Inflammatory macrophage treated with lipopolysaccharide for 1 hour (primary cell): ENCODE measurements around the gene CAMK2A.
"Not testable (repeated sequence)": the region's sequence is repeated elsewhere in the genome, so short reads cannot be mapped to it uniquely, and the experiment has no call there.

Experiments
- DNase-seq, 2 donors: peaks; one replicate each; pipeline ENCODE4 v3.0.0-alpha.2; 2020 to 2022

CAMK2A gene

DNA sequence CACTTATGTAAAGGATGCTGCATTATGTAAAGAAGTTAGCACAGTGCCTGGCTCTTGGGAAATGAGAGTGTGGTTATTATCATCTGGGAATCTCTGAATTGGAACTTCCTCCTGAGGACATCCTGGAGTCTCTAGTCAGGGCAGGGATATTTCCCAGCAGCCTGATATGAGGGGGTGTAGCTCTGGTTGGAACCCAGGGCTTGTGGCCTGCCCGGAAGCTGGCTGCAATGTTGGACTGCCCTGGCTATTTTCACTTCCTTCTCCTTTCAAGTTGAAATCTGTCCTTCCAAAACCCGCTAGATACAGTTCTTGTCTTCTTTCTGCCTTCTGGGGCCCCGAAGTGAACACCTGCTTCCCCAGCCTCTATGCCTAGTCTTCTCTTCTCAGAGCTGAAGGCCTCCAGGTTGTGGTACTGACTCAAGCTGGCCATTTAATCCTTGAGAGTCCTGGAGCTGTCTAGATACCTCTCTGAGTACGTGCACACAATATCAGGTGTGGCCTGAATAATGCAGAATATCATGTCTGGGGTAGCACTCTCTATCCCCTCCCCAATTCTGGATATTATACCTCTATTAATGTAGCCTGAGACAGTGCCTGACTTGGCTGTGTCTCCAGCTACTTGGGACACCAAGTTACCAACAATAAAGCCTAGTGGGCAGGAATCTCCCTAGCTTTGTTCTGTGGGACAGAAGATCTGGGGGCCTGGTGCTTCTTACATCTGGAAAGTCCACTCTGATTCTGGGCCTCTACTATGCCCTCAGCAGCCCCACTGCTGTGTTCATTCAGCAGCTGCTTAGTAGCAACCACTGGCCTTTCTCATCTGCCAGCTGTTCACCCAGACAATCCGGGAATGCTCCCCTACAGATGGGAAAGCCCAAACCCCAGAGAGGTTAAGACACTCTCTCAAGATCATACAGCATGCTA is 54.7 kb downstream of the CAMK2A start:
- DNase-seq, result peak; percentile 93 to 98

DNA sequence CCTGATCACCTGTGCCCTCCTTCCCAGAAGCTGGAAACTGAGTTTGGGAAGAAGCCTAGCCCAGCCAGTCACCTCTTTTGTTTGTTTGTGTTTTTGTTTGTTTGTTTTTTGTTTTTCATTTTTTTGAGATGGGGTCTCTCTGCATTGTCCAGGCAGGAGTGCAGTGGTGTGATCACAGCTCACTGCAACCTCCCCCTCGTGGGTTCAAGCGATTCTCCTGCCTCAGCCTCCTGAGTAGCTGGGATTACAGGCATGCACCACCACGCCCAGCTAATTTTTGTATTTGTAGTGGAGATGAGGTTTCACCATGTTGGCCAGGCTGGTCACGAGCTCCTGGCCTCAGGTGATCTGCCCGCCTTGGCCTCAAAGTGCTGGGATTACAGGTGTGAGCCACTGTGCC is 55.9 kb downstream of the CAMK2A start:
- not testable (repeated sequence) for DNase-seq

DNA sequence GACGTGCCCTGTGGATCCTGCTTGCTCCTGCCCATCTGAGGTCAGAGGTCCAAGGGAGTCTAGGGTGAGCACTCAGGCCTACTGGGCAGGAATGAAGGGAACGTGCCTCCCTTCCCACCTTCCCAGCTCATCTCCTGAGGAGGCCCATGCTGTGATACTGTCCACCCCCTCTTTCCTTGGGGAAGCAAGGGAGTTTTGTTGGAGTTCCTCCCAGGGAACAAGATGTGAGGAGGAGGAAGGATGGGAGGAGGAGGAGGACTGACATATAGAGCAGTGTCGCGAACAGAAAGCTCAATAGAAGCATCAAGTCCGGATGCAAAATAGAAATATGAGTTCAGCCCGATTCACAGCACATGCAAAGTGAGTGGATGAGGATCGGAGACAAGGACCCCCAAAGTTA is 58.7 kb downstream of the CAMK2A start:
- DNase-seq, result no peak

DNA sequence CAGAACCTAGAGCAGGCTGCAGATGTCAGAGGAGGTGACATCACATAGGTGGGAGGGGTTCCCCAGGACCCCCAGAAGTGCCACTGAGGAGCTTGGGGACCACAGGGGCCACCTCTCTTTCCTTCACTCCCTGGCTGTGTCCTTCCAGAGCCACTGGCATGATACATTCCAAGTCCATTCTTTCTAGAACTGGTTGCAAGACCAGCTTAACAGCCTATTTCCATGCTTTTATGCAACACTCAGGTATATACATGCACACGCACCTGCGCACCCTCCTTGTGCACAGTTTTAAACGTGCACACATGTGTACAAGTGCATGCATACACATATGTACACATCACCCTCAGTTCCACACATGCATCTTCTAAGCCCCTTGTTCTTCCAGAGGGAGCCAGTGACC is 60.0 kb downstream of the CAMK2A start:
- DNase-seq, result no peak

DNA sequence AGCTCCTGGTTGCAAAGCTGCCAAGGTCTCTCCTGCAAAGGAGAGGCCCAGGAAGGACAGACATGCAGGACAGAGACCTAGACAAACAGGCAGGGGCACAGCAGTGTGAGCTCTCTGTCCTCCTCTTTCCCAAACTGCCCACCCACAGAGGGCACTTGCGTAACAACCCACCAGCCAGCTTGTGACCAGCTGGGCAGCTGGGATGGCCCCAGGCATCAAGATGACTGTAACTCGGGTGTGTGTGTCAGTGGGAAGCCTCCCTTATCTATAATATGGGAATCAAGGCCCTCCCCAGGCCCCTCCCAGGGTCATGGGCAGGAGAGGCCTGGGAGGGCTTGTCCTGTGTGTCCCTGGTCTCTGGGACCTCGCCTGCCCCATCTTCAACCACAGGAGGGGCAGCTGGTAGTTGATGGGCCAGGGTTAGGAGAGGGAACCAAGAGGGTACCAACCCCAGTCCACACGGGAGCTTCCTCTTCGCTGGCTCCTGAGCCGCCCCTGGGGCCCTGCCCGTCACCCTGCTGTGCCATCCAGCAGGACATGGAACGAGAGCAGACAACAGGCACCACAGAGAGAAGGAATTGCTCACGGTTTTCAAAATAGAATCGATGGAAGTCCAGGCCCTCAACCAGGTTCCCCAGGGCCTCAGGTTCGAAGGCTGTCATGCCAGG is 61.8 kb downstream of the CAMK2A start:
- DNase-seq, result peak; percentile 68 to 92

DNA sequence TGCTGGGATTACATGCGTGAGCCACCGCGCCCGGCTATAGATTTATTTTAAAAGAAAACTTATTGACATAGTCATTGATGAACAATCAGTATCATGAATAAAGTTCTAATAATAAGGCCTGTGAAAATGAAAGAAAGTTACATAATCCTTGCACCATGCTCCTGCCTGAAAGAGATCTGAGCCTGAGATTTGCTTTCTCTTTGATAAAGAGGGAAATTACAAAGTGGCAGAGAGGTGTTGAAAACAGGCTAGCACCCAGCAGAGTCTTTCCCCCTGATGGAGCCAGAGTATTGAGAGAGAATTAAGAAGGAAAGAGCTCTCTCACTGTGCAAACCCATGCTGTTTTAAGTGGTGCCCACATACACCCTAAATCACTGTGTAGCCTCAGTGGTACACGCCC is 62.5 kb downstream of the CAMK2A start:
- DNase-seq, result peak; percentile 43 to 75

DNA sequence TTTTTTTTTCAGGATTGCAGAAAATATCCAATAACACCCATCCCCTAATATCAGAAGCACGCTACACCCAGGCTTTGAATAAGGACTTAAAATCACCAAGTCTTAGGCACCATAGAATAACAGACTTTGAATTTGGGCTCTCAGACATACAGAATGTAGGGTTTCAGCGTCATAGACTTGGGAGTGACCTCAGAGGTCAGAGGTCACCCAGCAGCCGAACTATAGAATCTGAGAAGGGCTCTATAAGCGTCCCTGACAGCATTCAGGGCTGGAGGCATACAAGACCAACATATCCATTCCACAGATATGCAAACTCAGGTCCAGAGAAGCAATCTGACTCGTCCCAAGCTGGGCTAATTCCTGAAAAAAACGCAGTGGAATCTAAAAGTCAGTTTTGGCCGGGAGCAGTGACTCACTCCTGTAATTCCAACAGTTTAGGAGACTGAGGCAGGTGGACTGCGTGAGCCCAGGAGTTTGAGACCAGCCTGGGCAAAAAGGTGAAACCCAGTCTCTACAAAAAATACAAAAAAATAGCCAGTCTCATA is 65.0 kb downstream of the CAMK2A start:
- no peak for DNase-seq

DNA sequence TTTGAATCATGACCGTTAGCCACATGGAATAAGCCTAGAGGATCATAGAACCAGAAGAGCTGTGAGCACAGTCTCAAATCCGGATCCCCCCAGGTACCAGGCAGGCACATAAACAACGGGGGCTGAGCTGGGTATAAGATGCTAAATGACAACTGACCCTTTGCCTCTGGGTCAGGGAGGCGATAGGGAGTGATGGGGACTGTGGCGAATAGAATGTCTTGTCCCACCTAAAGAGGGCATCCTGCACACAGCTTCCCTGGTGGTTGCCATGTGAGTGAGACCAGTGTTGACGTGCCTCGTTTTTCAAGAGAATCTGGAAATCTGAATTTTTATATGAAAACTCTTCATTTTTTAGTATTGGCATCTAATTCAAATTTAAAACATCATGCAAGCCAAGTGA is 66.1 kb downstream of the CAMK2A start:
- DNase-seq, result no peak

DNA sequence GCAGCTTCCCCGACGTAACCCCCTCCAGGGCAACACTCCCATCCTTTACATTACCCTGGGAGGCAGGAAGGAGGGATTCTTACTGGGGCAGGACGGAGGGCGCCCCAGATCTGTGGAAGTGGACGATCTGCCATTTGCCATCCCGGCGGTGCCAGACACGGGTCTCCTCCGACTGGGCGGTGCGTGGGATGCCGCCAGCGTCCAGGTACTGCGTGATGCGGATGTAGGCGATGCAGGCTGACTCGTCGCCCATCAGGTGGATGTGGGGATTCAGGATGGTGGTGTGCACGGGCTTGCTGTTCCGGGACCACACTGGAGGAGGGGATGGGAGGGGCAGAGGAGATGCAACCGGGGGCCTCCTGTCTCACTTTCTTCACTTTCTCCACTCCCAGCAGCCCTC is 66.7 kb downstream of the CAMK2A start:
- DNase-seq, result no peak

DNA sequence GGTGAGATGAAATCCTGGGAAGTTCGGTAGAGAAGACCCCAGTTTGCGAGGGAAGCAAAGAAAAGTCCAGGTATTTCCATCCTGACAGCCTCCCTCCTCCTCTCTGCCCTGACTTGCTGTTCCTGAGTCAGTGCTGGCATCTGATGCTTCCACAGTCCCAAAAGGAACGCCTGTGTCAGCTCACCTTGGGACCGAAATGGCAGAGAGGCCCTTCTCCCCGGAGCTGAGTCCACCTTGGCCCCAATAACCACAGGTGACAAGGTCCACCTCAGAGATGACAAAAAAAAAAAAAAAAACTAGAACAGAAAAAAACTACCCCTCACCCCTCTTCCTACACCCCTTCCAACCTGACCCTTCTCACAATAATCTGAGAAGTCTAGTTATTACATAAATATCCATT is 68.1 kb downstream of the CAMK2A start:
- DNase-seq, result no peak

DNA sequence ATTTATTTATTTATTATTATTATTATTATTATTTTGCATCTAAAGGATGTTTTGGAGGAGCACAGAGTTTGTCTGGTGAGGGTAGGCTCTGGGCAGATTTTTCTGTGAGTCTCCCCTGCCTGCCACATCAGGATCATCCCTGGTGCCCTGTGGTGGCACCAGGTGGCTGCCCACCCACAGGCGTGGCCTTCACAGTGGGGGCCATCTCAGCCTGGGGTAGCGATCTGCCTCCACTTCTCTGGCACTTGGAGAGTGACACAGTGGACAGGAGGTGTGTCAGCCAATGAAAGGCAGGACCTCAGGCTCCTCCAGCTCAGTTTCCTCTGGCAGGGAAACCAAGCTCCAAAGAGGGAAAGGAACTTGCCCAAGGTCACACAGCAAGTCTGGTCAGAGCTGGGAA is 69.7 kb downstream of the CAMK2A start:
- DNase-seq, result no peak

DNA sequence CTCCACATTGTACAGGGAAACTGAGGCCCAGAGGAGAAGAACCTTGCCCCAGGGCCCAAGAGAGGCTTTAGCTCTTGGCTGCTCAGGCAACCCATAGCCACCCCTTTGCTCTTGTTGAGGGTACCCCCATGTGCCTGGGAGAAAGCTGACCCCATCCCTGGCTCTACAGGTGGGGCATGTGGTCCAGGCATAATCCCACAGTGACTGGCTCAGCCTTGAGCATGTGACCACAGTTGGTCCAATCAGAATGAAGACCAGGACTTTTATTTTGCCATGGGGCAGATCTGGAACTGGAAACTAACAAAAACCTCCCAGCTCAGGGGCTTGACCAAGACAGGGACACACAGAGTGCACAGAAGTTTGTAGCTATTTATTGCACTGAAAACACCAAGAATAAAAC is 70.4 kb downstream of the CAMK2A start:
- DNase-seq, result no peak

DNA sequence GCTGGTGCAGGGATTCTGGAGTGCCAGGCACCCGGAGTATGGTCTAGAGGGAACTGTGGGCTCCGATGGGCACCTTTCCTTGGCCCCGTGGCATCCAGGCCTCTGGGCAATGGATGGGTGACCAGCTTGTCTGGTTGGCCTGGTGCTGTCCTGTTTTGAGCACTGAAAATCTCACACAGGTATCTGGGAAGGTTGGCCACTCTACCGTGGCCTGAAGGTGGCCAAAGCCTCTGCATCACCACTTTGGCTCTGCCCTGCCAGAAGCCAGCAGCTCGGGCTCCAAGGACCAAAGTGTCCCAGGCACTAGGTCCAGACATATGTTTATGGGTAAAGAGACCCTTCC is 70.9 kb downstream of the CAMK2A start:
- DNase-seq, result no peak

DNA sequence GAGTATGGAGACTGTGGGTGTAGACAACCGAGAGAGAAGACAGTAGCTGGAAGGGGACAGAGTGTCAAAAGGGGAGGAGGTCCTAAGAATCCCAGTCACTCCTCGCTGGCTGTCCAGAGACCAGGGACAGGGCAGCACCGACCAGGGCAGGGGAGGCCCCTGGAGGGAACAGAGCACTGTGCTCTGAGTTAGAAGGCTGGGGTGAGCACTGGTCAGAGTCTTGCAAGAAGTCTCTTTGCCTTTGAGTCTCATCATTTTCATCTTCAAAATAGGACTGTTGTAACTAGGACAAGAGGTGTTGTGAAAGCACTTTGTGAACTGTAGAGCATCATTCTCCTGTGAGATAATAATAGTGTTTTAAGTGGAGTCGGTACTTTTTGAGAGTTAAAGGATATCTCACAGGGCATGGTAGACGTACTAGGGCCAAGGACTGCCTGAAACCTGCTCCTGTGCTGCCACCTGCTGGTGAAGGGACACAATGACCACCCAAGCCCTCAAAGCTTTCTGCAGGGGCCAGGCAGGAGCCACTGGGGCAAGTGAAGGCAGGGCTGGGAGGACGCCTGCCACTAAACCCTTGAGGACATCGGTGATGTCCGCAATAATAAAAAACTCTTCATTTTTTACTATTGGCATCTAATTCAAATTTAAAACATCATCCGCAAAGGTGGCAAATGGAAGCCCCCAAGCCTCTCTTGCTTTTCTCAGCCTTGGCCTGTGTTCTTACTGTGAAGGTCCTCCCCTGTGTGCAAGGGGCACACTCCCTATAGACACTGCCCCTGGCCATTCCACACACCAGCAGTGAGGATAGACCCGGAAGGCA is 71.5 kb downstream of the CAMK2A start:
- DNase-seq, result peak; percentile 70 to 95

DNA sequence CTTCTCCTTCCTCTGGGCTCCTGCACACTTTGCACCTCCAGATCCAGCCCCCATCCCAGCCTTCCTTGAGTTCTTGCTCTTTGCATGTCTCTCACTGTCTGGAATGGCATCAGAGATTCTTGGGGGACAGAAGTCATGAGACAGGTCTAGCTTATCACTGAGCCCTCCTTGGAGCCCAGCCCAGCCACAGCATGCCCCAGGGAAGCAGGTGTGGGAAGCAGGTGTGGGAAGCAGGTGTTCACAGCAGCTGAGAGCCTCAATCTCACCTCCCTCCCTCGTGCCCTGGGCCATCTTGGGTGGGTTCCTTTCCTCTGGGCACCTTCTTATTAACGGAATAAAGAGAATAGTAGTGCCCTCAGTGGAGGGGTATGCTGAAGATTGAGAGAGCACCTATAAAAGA is 72.5 kb downstream of the CAMK2A start:
- DNase-seq, result no peak

DNA sequence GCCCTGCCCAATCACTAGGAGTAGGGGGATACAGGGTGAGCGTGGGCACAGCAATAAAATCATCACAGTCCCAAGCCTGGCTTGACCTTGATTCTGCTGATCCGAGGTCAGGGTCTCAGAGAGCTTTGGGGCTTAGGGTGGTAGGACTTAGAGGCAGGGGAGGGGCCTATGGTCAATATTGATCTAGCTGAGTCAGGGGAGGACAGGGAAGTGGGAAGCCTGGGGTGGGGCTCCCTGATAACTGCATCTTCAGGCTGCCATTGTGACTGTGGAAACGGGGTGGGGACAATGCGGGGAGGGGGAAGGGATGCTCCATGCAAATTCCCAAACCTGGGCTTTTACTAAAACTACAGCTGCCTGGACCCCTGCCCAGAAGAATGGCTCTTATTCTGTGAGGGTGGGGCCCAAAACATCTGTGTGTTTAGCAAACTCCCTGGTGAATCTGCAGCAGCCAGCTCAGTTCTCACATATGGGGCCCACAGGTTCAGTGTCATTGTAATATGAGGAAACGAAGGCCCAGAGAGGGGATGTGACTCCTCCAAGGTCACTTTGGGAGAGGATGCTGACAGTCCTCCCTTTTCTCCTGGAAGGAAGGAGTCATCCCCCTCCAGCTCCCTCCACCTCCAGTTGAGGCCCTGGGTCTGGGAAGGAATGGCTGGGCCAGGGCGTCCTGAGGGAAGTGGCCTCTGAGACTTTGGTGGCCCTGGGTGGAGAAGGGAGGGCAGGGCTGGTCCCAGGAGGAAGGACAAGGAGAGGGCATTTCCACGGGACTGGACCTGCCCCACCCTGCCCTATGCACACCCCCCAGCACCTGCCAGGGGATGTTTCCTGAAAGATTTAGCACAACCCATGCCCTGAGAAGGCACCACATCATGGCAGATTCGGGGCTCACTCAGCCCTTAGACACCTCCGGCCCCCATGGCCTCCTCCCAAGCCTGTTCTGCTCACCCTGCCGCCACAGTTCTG is 73.3 kb downstream of the CAMK2A start:
- DNase-seq, result no peak

DNA sequence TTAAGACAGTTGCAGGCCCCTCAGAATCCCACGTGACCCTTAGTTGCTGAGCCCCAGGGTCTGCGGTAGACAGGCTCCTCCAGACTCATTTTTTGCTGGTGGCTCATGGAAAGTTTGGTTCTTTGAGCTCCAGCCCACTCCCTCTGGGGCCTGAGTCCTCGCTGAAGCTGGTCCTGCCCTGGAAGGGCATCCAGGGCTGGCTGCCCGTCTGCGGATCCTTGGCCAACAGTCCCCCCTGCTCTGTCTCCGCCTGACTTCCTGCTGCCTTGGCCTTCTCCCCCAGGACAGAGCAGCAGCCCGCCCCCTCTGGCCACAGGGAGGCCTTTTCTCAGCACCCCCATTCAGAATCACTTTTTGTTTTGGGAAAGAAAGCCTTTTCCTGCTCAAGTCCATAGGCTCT is 75.3 kb downstream of the CAMK2A start:
- no peak for DNase-seq

DNA sequence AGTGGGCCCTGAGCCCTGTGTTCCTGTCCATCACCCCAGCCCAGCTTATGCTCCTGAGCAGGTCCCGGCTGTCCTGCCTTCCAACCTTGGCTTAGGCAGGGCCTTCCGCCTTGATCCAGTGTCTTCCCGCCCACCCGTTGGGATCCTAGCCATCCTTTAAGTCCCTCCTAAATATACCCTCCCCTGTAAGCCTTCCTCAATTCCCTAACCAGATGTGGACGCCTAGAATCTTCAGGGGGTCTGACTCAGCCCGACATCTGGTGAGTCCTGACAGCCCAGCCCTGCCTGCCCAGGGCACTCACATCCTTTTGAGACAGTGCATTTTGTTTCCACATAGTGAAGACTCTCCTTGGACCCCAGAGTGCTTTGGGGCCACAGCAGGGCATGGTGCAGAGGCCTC is 76.0 kb downstream of the CAMK2A start:
- no peak for DNase-seq

DNA sequence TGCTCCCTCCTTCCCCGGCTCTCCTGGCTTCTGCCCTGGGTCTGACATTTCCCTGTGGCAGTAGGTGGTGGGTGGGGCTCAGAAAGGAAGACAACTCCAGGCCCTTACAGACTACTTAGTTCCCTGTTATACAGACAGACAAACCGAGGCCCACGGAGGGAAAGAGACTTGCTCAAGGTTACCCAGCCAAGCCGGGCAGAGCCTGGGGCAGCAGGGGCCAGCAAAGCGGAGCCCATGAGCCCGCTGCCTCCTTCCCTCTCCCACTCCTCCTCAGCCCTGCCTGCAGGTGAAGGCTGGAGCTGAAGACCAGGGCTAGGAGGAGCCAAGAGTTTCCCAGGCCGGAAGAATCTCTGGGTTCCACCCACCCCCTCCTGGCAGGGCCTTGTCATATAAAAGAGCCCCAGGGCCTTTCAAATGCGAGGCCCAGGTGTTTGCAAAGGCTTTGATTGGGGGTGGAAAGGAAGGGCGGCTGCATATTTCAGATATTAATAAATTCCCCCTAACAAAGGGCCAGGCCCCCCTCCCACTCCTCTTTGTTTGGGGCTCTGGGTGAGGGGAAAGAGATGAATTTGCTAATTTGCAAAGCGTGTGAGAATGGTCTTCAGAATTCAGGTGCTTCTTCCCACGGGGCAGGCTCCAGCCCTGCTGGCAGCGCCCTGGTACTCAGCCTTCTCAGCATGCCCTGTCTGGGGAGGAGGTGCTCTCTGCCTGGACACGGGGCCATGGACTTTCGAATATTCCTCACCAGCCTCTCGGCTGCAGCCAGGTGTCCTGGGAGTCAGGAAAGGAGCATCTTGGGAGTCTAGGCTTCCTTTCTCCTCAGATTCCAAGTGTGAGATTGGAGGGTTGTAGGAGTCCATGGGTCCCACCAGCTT is 78.2 kb downstream of the CAMK2A start:
- peak; percentile 17 to 51 for DNase-seq

DNA sequence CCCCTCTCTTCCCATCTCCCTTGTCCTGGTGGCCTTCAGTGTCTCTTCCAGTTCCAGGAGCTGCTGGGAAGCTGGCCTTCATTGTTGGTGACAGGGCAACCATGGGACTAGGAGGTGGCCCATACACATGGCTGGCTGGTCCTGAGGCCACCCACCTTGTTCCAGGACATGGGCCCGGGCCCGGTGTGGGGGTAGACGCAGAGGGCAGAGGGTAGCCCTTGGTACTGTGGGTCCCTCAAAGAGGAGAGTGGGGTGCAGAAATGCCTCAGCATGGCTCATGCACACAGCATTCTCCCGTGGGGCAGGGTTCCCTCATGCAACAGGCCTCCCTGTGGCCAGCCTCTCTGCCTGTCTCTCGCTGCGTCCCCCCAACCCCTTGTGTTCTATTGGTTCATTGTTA is 78.9 kb downstream of the CAMK2A start:
- no peak for DNase-seq

DNA sequence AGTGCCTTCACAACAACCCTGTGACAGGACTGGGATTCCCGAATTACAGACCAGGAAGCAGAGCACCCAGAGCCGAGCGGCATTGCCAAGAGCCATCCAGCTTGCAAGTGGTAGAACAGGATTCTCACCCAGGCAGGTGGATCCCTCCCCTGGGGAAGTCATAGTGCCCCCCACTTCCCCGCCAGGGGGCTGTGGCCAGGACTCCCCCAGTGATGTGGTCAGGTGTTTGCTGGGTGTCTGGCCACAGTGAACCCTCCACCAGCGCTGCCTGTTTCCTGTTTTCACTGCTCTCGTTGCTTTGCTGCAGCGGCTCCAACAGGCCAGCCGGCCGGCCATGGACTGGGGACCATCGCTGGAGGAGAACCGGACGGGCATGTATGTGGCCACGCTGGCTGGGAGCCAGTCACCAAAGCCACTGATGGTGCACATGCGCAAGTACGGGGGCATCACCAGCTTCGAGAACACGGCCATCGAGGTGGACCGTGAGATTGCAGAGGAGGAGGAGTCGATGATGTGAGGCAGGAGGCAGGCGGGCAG is 80.4 kb downstream of the CAMK2A start:
- peak; percentile 81 to 93 for DNase-seq
